CD14-positive monocyte (primary cell): ENCODE measurements around the gene RFX3. TPM values are rescaled to one million over a fixed set of nuclear protein-coding genes. Genes with fewer than 3 reads are reported as not detected.

Experiments used
- DNase-seq, 3 donors: peaks; one replicate each; pipeline ENCODE4 v3.0.0-alpha.2; 2011 to 2022
- H2AFZ ChIP-seq: 2 replicates; pipeline ENCODE4 v1.6.0; 2012; ENCODE audit warnings: mild to moderate bottlenecking, low read depth, low read length, inconsistent platforms; ENCODE audit not compliant: insufficient read depth, poor library complexity, severe bottlenecking
- H3K27ac ChIP-seq, 2 donors: 1 replicate in 1 of 2; 2 replicates in 1 of 2; pipeline ENCODE4 v1.5.1; 2012 to 2013; ENCODE audit warnings: low read length in 2 of 2, control low read depth in 1 of 2, inconsistent platforms in 1 of 2, low read depth in 1 of 2, mild to moderate bottlenecking in 1 of 2
- H3K27me3 ChIP-seq, 2 donors: one replicate each; pipeline versions ENCODE4 v1.6.0 to v1.6.1; 2011 to 2013; ENCODE audit warnings: low read length in 2 of 2; ENCODE audit not compliant: control insufficient read depth in 2 of 2, insufficient read depth in 2 of 2
- H3K36me3 ChIP-seq, 2 donors: replicated peaks in 1 of 2; 1 replicate in 1 of 2; 2 replicates in 1 of 2; pipeline versions ENCODE4 v1.5.1 to v1.6.1; 2012 to 2013; ENCODE audit warnings: low read length in 2 of 2, control low read depth in 1 of 2, inconsistent platforms in 1 of 2, mild to moderate bottlenecking in 1 of 2; ENCODE audit not compliant: insufficient read depth in 2 of 2, control insufficient read depth in 1 of 2
- H3K4me1 ChIP-seq, 2 donors: 1 replicate in 1 of 2; 2 replicates in 1 of 2; pipeline versions ENCODE4 v1.5.1 to v1.6.1; 2012 to 2013; ENCODE audit warnings: low read length in 2 of 2, control low read depth in 1 of 2, inconsistent platforms in 1 of 2, mild to moderate bottlenecking in 1 of 2, moderate library complexity in 1 of 2; ENCODE audit not compliant: insufficient read depth in 2 of 2, control insufficient read depth in 1 of 2
- H3K4me2 ChIP-seq: replicated peaks from 2 replicates; pipeline ENCODE3; 2012; ENCODE audit warnings: low read length, moderate library complexity, mild to moderate bottlenecking; ENCODE audit not compliant: poor library complexity, severe bottlenecking; ENCODE audit errors: extremely low read depth
- H3K4me3 ChIP-seq, 3 experiments: fragments of 200-600 bp in 1 of 3; sonication (generic) in 1 of 3; replicated peaks in 1 of 3; 1 replicate in 2 of 3; 2 replicates in 1 of 3; pipeline ENCODE4 v1.5.1; 2011 to 2013; ENCODE audit warnings: low read length in 3 of 3, mild to moderate bottlenecking in 3 of 3, control low read depth in 2 of 3, low read depth in 2 of 3, inconsistent platforms in 1 of 3, moderate library complexity in 1 of 3
- H3K79me2 ChIP-seq: 2 replicates; pipeline ENCODE4 v1.6.0; 2012; ENCODE audit warnings: mild to moderate bottlenecking, control low read depth, inconsistent platforms, low read length, moderate library complexity; ENCODE audit not compliant: insufficient read depth
- H3K9ac ChIP-seq: 2 replicates; pipeline ENCODE4 v1.6.0; 2017; ENCODE audit warnings: low read length, mild to moderate bottlenecking; ENCODE audit not compliant: insufficient read depth, poor library complexity, severe bottlenecking
- H3K9me3 ChIP-seq, 2 donors: replicated peaks in 1 of 2; 1 replicate in 1 of 2; 2 replicates in 1 of 2; pipeline versions ENCODE4 v1.5.1 to v1.6.1; 2012 to 2013; ENCODE audit warnings: low read length in 2 of 2, control low read depth in 1 of 2; ENCODE audit not compliant: control insufficient read depth in 1 of 2, insufficient read depth in 1 of 2
- H4K20me1 ChIP-seq: 2 replicates; pipeline ENCODE4 v1.6.0; 2012; ENCODE audit warnings: mild to moderate bottlenecking, low read length, control low read depth, moderate library complexity; ENCODE audit not compliant: insufficient read depth
- H3K27ac Mint-ChIP-seq, 7 donors: one replicate each; pipeline ENCODE4 v1.8.0; 2020; ENCODE audit warnings: mild to moderate bottlenecking in 7 of 7, mixed read lengths in 7 of 7, moderate library complexity in 6 of 7, inconsistent platforms in 2 of 7
- H3K27me3 Mint-ChIP-seq, 3 donors: one replicate each; pipeline ENCODE4 v1.8.0; 2021 to 2022; ENCODE audit warnings: low read depth in 3 of 3, mild to moderate bottlenecking in 3 of 3, mixed read lengths in 3 of 3, moderate library complexity in 3 of 3, inconsistent platforms in 1 of 3
- H3K36me3 Mint-ChIP-seq, 2 donors: one replicate each; pipeline ENCODE4 v1.8.0; 2020; ENCODE audit warnings: mixed read lengths in 2 of 2, inconsistent platforms in 1 of 2, mild to moderate bottlenecking in 1 of 2
- H3K4me1 Mint-ChIP-seq: one replicate; pipeline ENCODE4 v1.8.0; 2020; ENCODE audit warnings: mild to moderate bottlenecking, mixed read lengths
- H3K4me3 Mint-ChIP-seq, 2 donors: one replicate each; pipeline ENCODE4 v1.8.0; 2020; ENCODE audit warnings: mild to moderate bottlenecking in 2 of 2, mixed read lengths in 2 of 2, moderate library complexity in 1 of 2
- H3K9me3 Mint-ChIP-seq, 7 donors: one replicate each; pipeline ENCODE4 v1.8.0; 2020 to 2022; ENCODE audit warnings: mixed read lengths in 7 of 7, mild to moderate bottlenecking in 6 of 7, moderate library complexity in 6 of 7, inconsistent platforms in 2 of 7
- WGBS: methylation state at CpG from one replicate; pipeline ENCODE4 v1.1.5; 2013; ENCODE audit warnings: missing lambda C conversion rate; ENCODE audit not compliant: insufficient coverage; 5-methylcytosine and 5-hydroxymethylcytosine counted together
- intact Hi-C, 2 donors: fragments of 100-400 bp; cut with micrococcal nuclease; formaldehyde crosslinking; loops; one replicate each; pipeline versions ENCODE4 v1.15.0 to v1.15.1; 2023
- polyA plus RNA-seq, 3 donors: library from polyadenylated mRNA; depleted of rRNA in 1 of 3; unstranded in 2 of 3; stranded (reverse) in 1 of 3; fragments of 300-500 nt in 2 of 3; fragments of >200 nt in 1 of 3; fragmentation: Illumina TruSeq in 2 of 3; gene quantifications; 1 replicate in 2 of 3; 2 replicates in 1 of 3; pipeline ENCODE4 v1.2.3, GENCODE V29; 2012 to 2021
- TF ChIP-seq, protein P1 (sequence below): fragments of 200-600 bp; IDR thresholded peaks from one replicate; pipeline ENCODE4 v1.8.0; 2022; ENCODE audit warnings: antibody characterized with exemption, mild to moderate bottlenecking

The RFX3 gene
- polyA plus RNA-seq, 3 donors = 1.7 to 5.2 (median 3.2) TPM

- Mint-ChIP-seq H3K4me1 (peaks cover 16% of the 10 kb centered on the region), H3K27ac (no peak overlapping the region), H3K36me3 (peaks cover 0 to 2% of the 10 kb centered on the region in 2 donors), H3K9me3 (peaks cover 0 to 4% (median 0%) of the 10 kb centered on the region in 7 donors), H3K27me3 (no peaks in the 10 kb centered on the region), H3K4me3 (no peak overlapping the region)
- Histone ChIP-seq H3K9ac (no peak overlapping the region), H3K27me3 (no peaks in the 10 kb centered on the region), H3K4me3 (no peak overlapping the region), H3K9me3 (no peaks in the 10 kb centered on the region), H3K27ac (no peak overlapping the region), H3K4me2 (no peak overlapping the region), H4K20me1 (no peaks in the 10 kb centered on the region), H2AFZ (no peak overlapping the region), H3K36me3 (no peaks in the 10 kb centered on the region), H3K79me2 (no peaks in the 10 kb centered on the region), H3K4me1 (peaks cover 0 to 10% of the 10 kb centered on the region in 2 donors)
- DNase-seq = no peak
- WGBS = no CpG with 5 or more reads among the region's 3 CpGs
- TF ChIP-seq, protein P1, sequence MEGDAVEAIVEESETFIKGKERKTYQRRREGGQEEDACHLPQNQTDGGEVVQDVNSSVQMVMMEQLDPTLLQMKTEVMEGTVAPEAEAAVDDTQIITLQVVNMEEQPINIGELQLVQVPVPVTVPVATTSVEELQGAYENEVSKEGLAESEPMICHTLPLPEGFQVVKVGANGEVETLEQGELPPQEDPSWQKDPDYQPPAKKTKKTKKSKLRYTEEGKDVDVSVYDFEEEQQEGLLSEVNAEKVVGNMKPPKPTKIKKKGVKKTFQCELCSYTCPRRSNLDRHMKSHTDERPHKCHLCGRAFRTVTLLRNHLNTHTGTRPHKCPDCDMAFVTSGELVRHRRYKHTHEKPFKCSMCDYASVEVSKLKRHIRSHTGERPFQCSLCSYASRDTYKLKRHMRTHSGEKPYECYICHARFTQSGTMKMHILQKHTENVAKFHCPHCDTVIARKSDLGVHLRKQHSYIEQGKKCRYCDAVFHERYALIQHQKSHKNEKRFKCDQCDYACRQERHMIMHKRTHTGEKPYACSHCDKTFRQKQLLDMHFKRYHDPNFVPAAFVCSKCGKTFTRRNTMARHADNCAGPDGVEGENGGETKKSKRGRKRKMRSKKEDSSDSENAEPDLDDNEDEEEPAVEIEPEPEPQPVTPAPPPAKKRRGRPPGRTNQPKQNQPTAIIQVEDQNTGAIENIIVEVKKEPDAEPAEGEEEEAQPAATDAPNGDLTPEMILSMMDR = no peak
- intact Hi-C loops = no loop called here
Measured at GRCh38 chr9:3498691-3499090, 27.1 kb downstream of the RFX3 start.

DNA sequence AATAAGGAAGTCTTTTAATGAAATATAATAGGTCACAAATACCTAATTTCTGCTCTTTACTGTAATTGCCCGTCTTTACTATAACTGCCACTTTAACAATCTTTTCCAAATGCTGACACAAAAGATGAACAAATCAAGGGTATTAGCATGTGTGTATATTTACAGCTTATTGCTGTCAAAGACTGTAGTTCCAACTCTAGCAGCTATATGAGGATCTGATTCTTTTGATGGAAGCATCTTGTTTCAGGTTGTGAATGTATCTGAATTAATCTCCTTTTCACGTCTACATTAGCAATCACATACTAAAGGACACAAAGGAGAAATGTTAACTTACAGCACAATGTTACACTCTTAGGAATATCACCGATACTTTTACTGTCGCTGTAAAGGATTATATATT is 27.9 kb downstream of the RFX3 start:
- no CpG with 5 or more reads among the region's 4 CpGs for WGBS
- Mint-ChIP-seq H3K9me3 (peaks cover 0 to 5% (median 0%) of the 10 kb centered on the region in 7 donors), H3K27ac (no peak overlapping the region), H3K4me1 (peaks cover 16% of the 10 kb centered on the region), H3K4me3 (no peak overlapping the region), H3K36me3 (peaks cover 0 to 2% of the 10 kb centered on the region in 2 donors), H3K27me3 (no peaks in the 10 kb centered on the region)
- Histone ChIP-seq H3K4me2 (no peak overlapping the region), H2AFZ (no peak overlapping the region), H3K36me3 (no peaks in the 10 kb centered on the region), H3K27me3 (no peaks in the 10 kb centered on the region), H4K20me1 (no peaks in the 10 kb centered on the region), H3K9me3 (no peaks in the 10 kb centered on the region), H3K27ac (no peak overlapping the region), H3K4me1 (peaks cover 0 to 10% of the 10 kb centered on the region in 2 donors), H3K9ac (no peak overlapping the region), H3K79me2 (no peaks in the 10 kb centered on the region), H3K4me3 (no peak overlapping the region)
- intact Hi-C loops = no loop called here
- TF ChIP-seq, protein P1 = no peak
- DNase-seq = no peak
